Nephron (organoid): ENCODE results near the gene FSTL5.

Experiments used
- H3K27ac Mint-ChIP-seq, 3 experiments: 2 replicates each; pipeline ENCODE4 v1.8.0; 2020; ENCODE audit warnings: mixed read lengths in 3 of 3, mild to moderate bottlenecking in 2 of 3, moderate library complexity in 1 of 3
- H3K27me3 Mint-ChIP-seq: 2 replicates; pipeline ENCODE4 v1.8.0; 2021; ENCODE audit warnings: low read depth, mild to moderate bottlenecking, moderate library complexity, mixed read lengths
- H3K36me3 Mint-ChIP-seq: 2 replicates; pipeline ENCODE4 v1.8.0; 2020; ENCODE audit warnings: low read depth, mixed read lengths
- H3K4me1 Mint-ChIP-seq: 2 replicates; pipeline ENCODE4 v1.8.0; 2020; ENCODE audit warnings: mixed read lengths
- H3K4me3 Mint-ChIP-seq, 3 experiments: 2 replicates each; pipeline ENCODE4 v1.8.0; 2020; ENCODE audit warnings: mild to moderate bottlenecking in 3 of 3, mixed read lengths in 3 of 3, moderate library complexity in 2 of 3
- H3K9me3 Mint-ChIP-seq: 2 replicates; pipeline ENCODE4 v1.8.0; 2020; ENCODE audit warnings: mixed read lengths
- CTCF ChIP-seq, 3 experiments: fragments of 200-600 bp; sonication (generic); IDR thresholded peaks; one replicate each; pipeline ENCODE4 v1.5.0; 2021; ENCODE audit warnings: antibody characterized with exemption in 3 of 3; ENCODE audit not compliant: unreplicated experiment in 3 of 3

Gene FSTL5

GRCh38 chr4:161647757-161648156 is 516.0 kb downstream of the FSTL5 start:
- no peaks in the 10 kb centered on the region for H3K36me3 Mint-ChIP-seq
- H3K27ac Mint-ChIP-seq, result no peak overlapping the region
- H3K4me3 Mint-ChIP-seq, result no peak overlapping the region
- H3K4me1 Mint-ChIP-seq, result no peaks in the 10 kb centered on the region
- no peak for TF ChIP-seq CTCF (IDR thresholded peaks at IDR 0.05; ENCODE audit: unreplicated experiment in 3 of 3)
- H3K9me3 Mint-ChIP-seq, result peaks cover 11% of the 10 kb centered on the region
- H3K27me3 Mint-ChIP-seq, result no peaks in the 10 kb centered on the region

GRCh38 chr4:161642708-161643107 is 521.1 kb downstream of the FSTL5 start:
- TF ChIP-seq CTCF (IDR thresholded peaks at IDR 0.05; ENCODE audit: unreplicated experiment in 3 of 3), result peak in 1 of 3 experiments; percentile 20

GRCh38 chr4:161629694-161630441 is 533.9 kb downstream of the FSTL5 start:
- peaks cover 3% of the 10 kb centered on the region for H3K9me3 Mint-ChIP-seq
- no peak overlapping the region for H3K4me3 Mint-ChIP-seq
- H3K27ac Mint-ChIP-seq, result peak overlapping the region in 2 of 3 experiments; percentile 36 to 81
- no peaks in the 10 kb centered on the region for H3K36me3 Mint-ChIP-seq
- H3K27me3 Mint-ChIP-seq, result no peaks in the 10 kb centered on the region
- H3K4me1 Mint-ChIP-seq, result peaks cover 13% of the 10 kb centered on the region
- TF ChIP-seq CTCF (IDR thresholded peaks at IDR 0.05; ENCODE audit: unreplicated experiment in 3 of 3), result no peak

More at GRCh38 chr4:161642708-161643107, 521.1 kb downstream of the FSTL5 start:
- Mint-ChIP-seq H3K4me1 (no peaks in the 10 kb centered on the region), H3K27ac (no peak overlapping the region), H3K4me3 (no peak overlapping the region), H3K9me3 (peaks cover 9% of the 10 kb centered on the region), H3K36me3 (no peaks in the 10 kb centered on the region), H3K27me3 (no peaks in the 10 kb centered on the region)

GRCh38 chr4:161604516-161605300 is 559.1 kb downstream of the FSTL5 start:
- Mint-ChIP-seq H3K9me3 (no peaks in the 10 kb centered on the region), H3K4me1 (no peaks in the 10 kb centered on the region), H3K27me3 (no peaks in the 10 kb centered on the region), H3K27ac (no peak overlapping the region), H3K36me3 (no peaks in the 10 kb centered on the region), H3K4me3 (no peak overlapping the region)
- TF ChIP-seq CTCF (IDR thresholded peaks at IDR 0.05; ENCODE audit: unreplicated experiment in 3 of 3), result no peak

GRCh38 chr4:161601011-161601410 is 562.8 kb downstream of the FSTL5 start:
- Mint-ChIP-seq H3K4me3 (no peak overlapping the region), H3K9me3 (no peaks in the 10 kb centered on the region), H3K27me3 (no peaks in the 10 kb centered on the region), H3K4me1 (no peaks in the 10 kb centered on the region), H3K27ac (no peak overlapping the region), H3K36me3 (no peaks in the 10 kb centered on the region)
- TF ChIP-seq CTCF (IDR thresholded peaks at IDR 0.05; ENCODE audit: unreplicated experiment in 3 of 3), result no peak
